MG63 (cell line): ENCODE data around the gene LINGO3. TPM values are rescaled to one million over a fixed set of nuclear protein-coding genes. Genes with fewer than 3 reads are reported as not detected.

Experiments used
- DNase-seq: peaks from one replicate; pipeline ENCODE4 v3.0.0-alpha.2; 2020
- H3K27me3 ChIP-seq: fragments of 250-450 bp; sonication (Bioruptor Pico); 2 replicates; pipeline ENCODE4 v1.5.1; 2020; ENCODE audit warnings: mild to moderate bottlenecking, moderate library complexity
- H3K36me3 ChIP-seq: fragments of 250-450 bp; sonication (Bioruptor Pico); 2 replicates; pipeline ENCODE4 v1.5.1; 2020; ENCODE audit warnings: mild to moderate bottlenecking, moderate library complexity
- H3K4me3 ChIP-seq: fragments of 250-450 bp; sonication (Bioruptor Pico); 2 replicates; pipeline ENCODE4 v1.5.1; 2020; ENCODE audit warnings: mild to moderate bottlenecking, moderate library complexity
- H3K9me3 ChIP-seq: fragments of 250-450 bp; sonication (Bioruptor Pico); 2 replicates; pipeline ENCODE4 v1.5.1; 2020; ENCODE audit warnings: mild to moderate bottlenecking, moderate library complexity
- total RNA-seq: library from RNA; depleted of rRNA; stranded (reverse); fragments of >200 nt; shearing (Covaris generic); gene quantifications from 2 replicates; pipeline ENCODE4 v1.2.3, GENCODE V29; 2014; ENCODE audit warnings: low replicate concordance

Gene LINGO3
- total RNA-seq, 1 experiment from 2014 or later: not detected

DNA sequence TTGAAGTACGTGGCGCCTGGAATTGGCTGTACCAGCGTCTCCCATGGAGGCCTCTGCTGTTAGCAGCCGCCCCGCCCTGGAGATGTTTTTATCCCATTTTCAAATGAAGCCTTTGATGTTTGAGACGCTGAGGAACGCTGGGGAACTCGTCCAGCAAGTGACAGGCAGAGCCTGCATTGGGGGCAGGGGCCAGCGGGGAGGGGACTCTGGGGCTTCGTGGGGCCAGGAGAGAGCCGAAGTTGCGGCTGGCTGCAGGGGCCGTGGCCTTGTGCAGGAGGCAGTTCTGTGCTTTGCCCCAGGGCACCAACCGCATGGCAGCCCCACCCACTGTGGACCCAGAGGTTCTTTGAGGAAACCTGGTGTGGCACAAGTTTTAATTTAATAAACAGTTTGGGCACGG, 34.0 kb upstream of the LINGO3 start:
- no peak for DNase-seq
- H3K9me3 ChIP-seq: no peaks in the 10 kb centered on the region
- no peaks in the 10 kb centered on the region for H3K36me3 ChIP-seq
- H3K4me3 ChIP-seq: no peak overlapping the region
- no peaks in the 10 kb centered on the region for H3K27me3 ChIP-seq

- no peaks in the 10 kb centered on the region for H3K36me3 ChIP-seq
- no peak overlapping the region for H3K4me3 ChIP-seq
- no peaks in the 10 kb centered on the region for H3K27me3 ChIP-seq
- DNase-seq: no peak
- H3K9me3 ChIP-seq: no peaks in the 10 kb centered on the region
These were observed 33.3 kb upstream of the LINGO3 start for GRCh38 chr19:2341244-2341751.

DNA sequence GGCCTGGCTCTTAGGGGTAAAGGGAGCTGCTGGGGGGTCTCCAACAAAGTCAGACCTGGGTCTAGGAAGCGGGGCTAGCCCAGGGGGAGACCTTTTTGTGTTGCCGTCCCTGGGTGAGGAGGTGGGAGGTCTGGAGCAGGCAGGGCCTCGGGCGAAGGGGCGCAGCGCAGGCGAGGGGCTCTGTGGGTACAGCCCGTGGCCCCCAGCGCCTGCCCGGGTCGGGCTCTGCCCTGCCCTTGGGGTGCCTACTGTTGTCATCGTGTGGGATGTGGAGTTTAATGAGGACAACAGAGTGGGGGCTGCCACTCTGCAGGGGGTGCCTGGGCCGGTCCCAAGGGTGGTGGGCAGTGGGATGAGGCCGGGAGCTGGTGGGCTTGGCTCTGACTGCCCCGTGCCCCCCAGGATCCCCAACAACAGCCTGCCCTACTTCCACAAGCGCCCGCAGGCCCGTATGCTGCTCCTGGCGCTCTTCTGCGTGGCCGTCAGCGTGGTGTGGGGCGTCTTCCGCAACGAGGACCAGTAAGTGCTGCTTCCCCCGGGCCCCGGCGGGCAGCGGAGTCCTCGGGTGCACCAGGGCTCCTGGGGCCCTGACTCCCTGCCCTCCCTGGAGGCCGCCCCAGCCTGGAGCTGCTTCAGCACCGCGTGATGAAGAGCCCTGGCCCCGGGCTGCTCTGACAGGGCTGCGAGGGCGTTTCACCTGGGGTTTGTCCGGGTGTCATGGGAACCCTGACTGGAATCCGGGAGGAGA, 32.7 kb upstream of the LINGO3 start:
- H3K36me3 ChIP-seq: no peaks in the 10 kb centered on the region
- no peaks in the 10 kb centered on the region for H3K9me3 ChIP-seq
- H3K27me3 ChIP-seq: no peaks in the 10 kb centered on the region
- no peak overlapping the region for H3K4me3 ChIP-seq
- DNase-seq: no peak

DNA sequence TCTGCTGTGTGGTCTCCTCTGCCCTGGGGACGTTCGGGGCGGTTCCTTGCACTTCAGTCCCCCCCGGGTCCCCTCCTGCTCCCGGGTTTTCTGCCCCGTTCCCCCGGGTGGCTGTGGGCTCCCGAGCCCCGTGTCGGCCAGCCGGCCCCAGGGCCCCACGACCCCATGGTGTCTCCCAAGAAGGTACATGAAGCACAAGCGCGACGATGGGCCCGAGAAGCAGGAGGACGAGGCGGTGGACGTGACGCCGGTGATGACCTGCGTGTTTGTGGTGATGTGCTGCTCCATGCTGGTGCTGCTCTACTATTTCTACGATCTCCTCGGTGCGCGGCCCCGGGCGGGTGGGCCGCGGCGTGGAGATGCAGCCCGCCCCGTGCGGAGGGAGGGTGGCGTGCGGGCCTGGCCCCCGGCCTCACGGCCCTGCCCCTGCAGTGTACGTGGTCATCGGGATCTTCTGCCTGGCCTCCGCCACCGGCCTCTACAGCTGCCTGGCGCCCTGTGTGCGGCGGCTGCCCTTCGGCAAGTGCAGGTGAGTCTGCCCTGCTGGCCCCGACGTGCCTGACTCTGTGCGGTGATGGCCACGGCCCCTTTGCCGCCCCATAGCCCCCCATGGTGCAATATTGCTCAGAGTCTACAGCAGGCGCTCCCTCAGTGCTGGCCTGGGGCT, 31.8 kb upstream of the LINGO3 start:
- Histone ChIP-seq H3K36me3 (no peaks in the 10 kb centered on the region; the same call in 1 of the 2 replicates), H3K4me3 (no peak overlapping the region), H3K9me3 (no peaks in the 10 kb centered on the region), H3K27me3 (no peaks in the 10 kb centered on the region)
- DNase-seq: no peak

DNA sequence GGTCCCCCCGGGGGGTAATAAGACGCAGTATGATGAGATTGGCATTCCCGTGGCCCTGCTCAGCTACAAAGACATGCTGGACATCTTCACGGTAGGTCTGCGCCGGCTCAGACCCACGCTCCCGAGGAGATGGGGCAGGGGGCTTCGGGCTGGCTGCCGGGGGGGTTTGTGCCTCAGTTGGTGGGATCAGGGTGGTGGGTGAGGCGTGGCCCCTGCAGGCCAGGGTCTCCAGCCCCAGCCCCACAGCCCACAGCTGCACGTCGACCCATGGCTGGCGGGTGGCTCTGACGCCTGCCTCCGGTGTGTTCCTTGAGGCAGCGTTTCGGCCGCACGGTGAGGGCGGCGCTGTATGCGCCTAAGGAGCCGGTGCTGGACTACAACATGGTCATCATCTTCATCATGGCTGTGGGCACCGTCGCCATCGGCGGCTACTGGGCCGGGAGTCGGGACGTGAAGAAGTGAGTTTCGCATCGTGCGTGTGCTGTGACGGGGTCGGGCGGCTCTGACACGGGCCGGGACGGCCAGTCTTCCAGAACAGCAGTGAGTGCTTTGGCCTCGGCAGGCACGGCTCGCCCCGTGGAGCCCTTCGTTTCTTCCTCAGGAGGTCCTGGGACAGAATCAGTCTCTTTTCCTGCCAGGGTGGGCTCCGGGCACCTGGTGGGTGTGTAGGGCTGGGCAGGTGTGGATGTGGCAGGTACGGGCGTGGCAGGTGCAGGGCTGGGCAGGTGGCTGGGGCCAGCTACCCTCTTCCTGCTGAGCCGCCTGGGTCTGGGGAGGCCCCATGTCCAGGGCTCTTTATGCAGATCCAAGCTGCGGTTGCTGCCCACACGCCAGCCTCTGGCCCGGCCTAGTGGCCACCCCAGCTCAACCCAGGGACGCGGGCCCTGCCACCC, 31.0 kb upstream of the LINGO3 start:
- H3K27me3 ChIP-seq: no peaks in the 10 kb centered on the region
- no peak for DNase-seq
- no peak overlapping the region for H3K4me3 ChIP-seq
- no peaks in the 10 kb centered on the region for H3K9me3 ChIP-seq
- no peaks in the 10 kb centered on the region; the same call in 1 of the 2 replicates for H3K36me3 ChIP-seq

GRCh38 chr19:2338055-2338615, 30.2 kb upstream of the LINGO3 start:
- no peaks in the 10 kb centered on the region for H3K27me3 ChIP-seq
- no peaks in the 10 kb centered on the region for H3K9me3 ChIP-seq
- no peak for DNase-seq
- no peaks in the 10 kb centered on the region; the same call in 1 of the 2 replicates for H3K36me3 ChIP-seq
- H3K4me3 ChIP-seq: no peak overlapping the region

GRCh38 chr19:2337329-2337707, 29.4 kb upstream of the LINGO3 start:
- DNase-seq: no peak
- Histone ChIP-seq H3K4me3 (no peak overlapping the region), H3K36me3 (no peaks in the 10 kb centered on the region; the same call in 1 of the 2 replicates), H3K9me3 (no peaks in the 10 kb centered on the region), H3K27me3 (no peaks in the 10 kb centered on the region)

DNA sequence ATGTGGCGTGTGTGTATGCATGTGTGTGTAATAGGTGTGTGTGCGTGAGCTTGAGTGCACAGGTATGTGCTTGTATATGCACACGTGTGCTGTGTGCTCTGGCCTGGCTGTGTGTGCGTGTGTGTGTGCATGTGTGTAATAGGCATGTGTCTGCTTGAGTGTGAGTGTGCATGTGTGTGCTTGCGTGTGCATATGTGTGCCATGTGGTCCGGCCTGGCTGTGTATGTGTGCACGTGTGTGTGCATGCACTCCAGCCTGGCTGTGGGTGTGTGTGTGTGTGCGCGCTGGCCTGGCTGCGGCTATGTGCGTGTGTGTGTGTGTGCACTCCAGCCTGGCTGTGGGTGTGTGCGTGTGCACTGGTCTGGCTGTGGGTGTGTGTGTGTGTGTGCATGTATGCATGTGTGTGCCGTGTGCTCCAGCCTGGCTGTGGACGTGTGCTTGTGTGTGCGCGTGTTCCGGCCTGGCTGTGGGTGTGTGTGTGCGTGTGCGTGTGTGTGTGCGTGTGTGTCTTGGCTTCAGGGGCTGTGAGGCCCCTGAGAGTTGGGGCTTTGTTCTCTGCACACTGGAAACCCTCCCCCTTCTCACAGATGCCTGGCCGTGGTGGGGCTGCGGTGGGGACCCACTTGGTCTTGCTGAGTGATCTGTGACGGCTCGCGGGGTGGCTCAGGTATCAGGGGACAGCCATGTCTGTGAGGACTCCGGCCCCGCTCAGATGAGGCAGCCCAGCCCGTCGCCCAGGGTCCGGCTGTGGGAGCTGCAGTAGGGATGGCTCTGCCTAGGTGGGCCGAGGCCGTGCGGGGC, 28.8 kb upstream of the LINGO3 start:
- Histone ChIP-seq H3K36me3 (no peaks in the 10 kb centered on the region; the same call in 1 of the 2 replicates), H3K9me3 (no peaks in the 10 kb centered on the region), H3K27me3 (no peaks in the 10 kb centered on the region), H3K4me3 (no peak overlapping the region)
- DNase-seq: no peak

DNA sequence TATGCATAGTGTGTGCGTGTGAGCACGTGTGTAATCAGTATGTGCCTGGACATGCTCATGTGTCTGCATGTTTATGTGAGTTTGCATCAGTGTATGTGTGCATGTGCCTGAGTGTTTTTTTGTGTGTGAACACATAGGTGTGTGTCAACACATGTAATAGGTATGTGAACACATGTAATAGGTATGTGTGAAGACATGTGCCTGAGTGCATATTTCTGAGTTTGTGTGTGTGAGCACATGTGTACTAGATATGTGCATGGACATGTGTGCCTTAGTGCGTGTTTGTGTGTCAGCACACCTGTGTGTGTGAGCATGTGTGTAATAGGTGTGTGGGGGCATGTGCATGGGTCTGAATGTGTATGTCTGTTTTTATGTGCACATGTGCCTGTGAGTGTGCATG, 27.9 kb upstream of the LINGO3 start:
- Histone ChIP-seq H3K4me3 (no peak overlapping the region), H3K9me3 (no peaks in the 10 kb centered on the region), H3K36me3 (no peaks in the 10 kb centered on the region; the same call in 1 of the 2 replicates), H3K27me3 (no peaks in the 10 kb centered on the region)
- no peak for DNase-seq

DNA sequence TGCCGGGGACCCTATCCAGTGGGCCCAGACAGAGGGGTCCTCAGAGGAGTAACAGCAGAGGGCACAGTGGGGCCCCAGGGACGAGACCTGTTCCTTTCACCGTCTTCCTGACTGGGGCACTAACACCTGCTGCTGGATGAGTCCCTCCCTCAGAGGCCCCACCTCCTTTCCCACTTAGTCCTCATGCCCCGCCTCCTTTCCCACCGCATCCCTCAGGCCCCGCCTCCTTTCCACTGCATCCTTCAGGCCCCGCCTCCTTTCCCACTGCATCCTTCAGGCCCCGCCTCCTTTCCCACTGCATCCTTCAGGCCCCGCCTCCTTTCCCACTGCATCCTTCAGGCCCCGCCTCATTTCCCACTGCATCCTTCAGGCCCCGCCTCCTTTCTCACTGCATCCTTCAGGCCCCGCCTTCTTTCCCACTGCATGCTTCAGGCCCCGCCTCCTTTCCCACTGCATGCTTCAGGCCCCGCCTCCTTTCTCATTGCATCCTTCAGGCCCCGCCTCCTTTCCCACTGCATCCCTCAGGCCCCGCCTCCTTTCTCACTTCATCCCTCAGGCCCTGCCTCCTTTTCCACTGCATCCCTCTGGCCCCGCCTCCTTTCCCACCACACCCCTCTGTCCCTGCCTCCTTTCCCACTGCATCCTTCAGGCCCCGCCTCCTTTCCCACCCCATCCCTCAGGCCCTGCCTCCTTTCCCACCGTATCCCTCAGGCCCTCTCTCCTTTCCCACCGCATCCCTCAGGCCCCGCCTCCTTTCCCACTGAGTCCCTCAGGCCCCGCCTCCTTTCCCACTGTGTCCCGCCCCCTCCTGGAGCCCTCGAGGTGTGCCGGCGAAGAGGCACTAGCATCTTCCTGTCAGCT, 27.3 kb upstream of the LINGO3 start:
- Histone ChIP-seq H3K27me3 (no peaks in the 10 kb centered on the region), H3K36me3 (no peaks in the 10 kb centered on the region; the same call in 1 of the 2 replicates), H3K4me3 (no peak overlapping the region), H3K9me3 (no peaks in the 10 kb centered on the region)
- no peak for DNase-seq

- Histone ChIP-seq H3K27me3 (no peaks in the 10 kb centered on the region), H3K9me3 (no peaks in the 10 kb centered on the region), H3K36me3 (no peaks in the 10 kb centered on the region; the same call in 1 of the 2 replicates), H3K4me3 (no peak overlapping the region)
- DNase-seq: no peak
These were observed 26.5 kb upstream of the LINGO3 start for GRCh38 chr19:2334426-2334825.

DNA sequence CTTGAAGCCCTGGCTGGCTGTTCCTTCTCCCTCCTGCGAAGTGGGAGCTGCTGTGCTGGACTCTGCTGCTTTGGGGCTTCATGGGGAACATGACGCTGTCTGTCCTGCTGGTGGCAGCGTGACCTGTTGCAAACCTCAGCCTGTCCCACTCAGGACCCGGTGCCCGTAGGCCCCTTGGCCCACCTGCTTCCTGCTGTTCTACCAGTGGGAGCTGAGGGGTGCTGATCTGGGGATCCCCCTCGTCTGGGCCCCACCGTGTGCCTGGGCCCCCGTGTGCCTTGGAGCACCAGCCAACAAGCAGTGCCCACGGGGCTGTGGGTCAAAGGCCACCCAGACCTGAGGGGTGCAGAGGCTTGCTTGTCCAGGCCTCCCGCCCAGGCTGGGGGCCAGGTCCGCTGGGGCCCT, 25.9 kb upstream of the LINGO3 start:
- no peak overlapping the region for H3K4me3 ChIP-seq
- H3K27me3 ChIP-seq: no peaks in the 10 kb centered on the region
- H3K36me3 ChIP-seq: no peaks in the 10 kb centered on the region; the same call in 1 of the 2 replicates
- no peak for DNase-seq
- H3K9me3 ChIP-seq: no peaks in the 10 kb centered on the region

DNA sequence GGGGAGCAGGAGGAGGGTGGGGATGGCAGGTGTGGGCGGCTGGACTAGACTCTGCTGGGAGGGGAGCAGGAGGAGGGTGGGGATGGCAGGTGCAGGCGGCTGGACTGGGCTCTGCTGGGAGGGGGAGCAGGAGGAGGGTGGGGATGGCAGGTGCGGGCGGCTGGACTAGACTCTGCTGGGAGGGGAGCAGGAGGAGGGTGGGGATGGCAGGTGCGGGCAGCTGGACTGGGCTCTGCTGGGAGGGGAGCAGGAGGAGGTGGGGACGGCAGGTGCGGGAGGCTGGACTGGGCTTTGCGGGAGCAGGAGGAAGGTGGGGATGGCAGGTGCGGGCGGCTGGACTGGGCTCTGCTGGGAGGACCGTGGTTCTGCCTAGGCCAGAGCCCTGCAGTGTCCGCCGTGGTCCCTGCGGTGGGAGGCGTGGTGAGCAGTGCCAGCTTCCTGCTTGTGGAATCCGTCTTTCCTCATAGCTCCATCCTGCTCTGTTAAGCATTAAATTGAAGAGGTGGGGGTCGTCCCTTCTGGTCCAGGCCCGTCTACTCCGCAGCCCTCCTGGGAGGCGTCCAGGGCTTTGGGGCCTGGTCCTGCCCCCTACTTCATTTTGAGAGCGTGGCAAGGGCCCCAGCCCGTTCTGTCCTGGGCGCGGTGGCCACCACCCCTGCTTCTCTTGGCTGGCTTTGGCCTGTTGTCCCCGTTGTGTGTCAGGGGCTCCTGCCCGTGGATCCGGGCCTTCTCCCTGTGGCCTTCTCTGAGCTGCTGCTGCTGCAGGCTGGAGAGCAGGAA, 25.3 kb upstream of the LINGO3 start:
- Histone ChIP-seq H3K27me3 (no peaks in the 10 kb centered on the region), H3K4me3 (no peak overlapping the region), H3K36me3 (no peaks in the 10 kb centered on the region; the same call in 1 of the 2 replicates), H3K9me3 (no peaks in the 10 kb centered on the region)
- DNase-seq: no peak

GRCh38 chr19:2332341-2333026, 24.5 kb upstream of the LINGO3 start:
- Histone ChIP-seq H3K27me3 (no peaks in the 10 kb centered on the region), H3K36me3 (peaks cover 1% of the 10 kb centered on the region)

More at GRCh38 chr19:2332341-2333026, 24.5 kb upstream of the LINGO3 start:
- Histone ChIP-seq H3K9me3 (no peaks in the 10 kb centered on the region), H3K4me3 (no peak overlapping the region)
- no peak for DNase-seq
